ENCODE data around the gene MAPK14. TPM values are rescaled to one million over a fixed set of nuclear protein-coding genes. Genes with fewer than 3 reads are reported as not detected.

The MAPK14 gene
- total RNA-seq, 1 donor from 2014 or later = 46.2 TPM

DNA sequence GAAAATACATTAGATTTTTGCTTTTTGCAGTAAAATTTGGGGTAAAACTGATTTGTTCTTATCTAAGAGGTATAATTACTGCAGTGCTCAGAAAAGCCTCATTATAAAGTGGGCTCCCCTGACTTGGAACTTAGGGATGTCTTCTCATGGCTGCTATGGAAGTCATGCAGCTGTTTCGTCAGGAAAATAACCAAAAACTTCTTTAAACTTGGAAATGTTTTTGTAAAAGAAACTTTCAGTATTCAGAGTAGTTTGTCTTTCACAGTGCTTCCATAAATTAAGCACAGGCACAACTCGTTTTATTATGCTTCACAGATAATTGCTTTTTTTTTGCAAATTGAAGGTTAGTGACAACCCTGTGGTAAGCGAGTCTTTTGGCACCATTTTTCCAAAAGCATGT lies 6.8 kb downstream of the MAPK14 start:
- Mint-ChIP-seq H3K4me1 (ENCODE audit: low read depth, unreplicated experiment) (peaks cover 9% of the 10 kb centered on the region), H3K36me3 (ENCODE audit: unreplicated experiment) (no peaks in the 10 kb centered on the region), H3K27me3 (ENCODE audit: unreplicated experiment) (no peaks in the 10 kb centered on the region), H3K27ac (ENCODE audit: unreplicated experiment) (no peak overlapping the region), H3K4me3 (ENCODE audit: unreplicated experiment) (no peak overlapping the region), H3K9me3 (ENCODE audit: unreplicated experiment) (no peaks in the 10 kb centered on the region)
- TF ChIP-seq, protein P1, sequence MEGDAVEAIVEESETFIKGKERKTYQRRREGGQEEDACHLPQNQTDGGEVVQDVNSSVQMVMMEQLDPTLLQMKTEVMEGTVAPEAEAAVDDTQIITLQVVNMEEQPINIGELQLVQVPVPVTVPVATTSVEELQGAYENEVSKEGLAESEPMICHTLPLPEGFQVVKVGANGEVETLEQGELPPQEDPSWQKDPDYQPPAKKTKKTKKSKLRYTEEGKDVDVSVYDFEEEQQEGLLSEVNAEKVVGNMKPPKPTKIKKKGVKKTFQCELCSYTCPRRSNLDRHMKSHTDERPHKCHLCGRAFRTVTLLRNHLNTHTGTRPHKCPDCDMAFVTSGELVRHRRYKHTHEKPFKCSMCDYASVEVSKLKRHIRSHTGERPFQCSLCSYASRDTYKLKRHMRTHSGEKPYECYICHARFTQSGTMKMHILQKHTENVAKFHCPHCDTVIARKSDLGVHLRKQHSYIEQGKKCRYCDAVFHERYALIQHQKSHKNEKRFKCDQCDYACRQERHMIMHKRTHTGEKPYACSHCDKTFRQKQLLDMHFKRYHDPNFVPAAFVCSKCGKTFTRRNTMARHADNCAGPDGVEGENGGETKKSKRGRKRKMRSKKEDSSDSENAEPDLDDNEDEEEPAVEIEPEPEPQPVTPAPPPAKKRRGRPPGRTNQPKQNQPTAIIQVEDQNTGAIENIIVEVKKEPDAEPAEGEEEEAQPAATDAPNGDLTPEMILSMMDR (IDR thresholded peaks at IDR 0.05; ENCODE audit: partially characterized antibody, unreplicated experiment) = no peak
- no peak for DNase-seq

DNA sequence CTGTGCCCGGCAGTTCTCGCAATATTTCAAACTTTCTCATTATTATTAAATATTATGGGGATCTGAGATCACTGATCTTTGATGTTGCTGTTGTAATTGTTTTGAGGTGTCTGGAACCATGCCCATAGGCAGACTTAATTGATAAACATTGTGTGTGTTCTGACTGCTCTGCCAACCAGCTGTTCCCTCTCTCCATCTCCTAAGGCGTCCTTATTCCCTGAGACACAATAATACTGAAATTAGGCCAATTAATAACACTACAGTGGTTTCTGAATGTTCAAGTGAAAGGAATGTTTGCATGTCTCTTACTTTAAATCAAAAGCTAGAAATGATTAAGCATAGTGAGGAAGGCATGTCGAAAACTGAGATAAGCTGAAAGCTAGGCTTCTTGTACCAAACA lies 7.6 kb downstream of the MAPK14 start:
- Mint-ChIP-seq H3K4me1 (ENCODE audit: low read depth, unreplicated experiment) (peaks cover 4% of the 10 kb centered on the region), H3K27ac (ENCODE audit: unreplicated experiment) (no peak overlapping the region), H3K9me3 (ENCODE audit: unreplicated experiment) (no peaks in the 10 kb centered on the region), H3K4me3 (ENCODE audit: unreplicated experiment) (no peak overlapping the region), H3K27me3 (ENCODE audit: unreplicated experiment) (no peaks in the 10 kb centered on the region), H3K36me3 (ENCODE audit: unreplicated experiment) (no peaks in the 10 kb centered on the region)
- DNase-seq = no peak
- TF ChIP-seq, protein P1 (IDR thresholded peaks at IDR 0.05; ENCODE audit: partially characterized antibody, unreplicated experiment) = no peak

DNA sequence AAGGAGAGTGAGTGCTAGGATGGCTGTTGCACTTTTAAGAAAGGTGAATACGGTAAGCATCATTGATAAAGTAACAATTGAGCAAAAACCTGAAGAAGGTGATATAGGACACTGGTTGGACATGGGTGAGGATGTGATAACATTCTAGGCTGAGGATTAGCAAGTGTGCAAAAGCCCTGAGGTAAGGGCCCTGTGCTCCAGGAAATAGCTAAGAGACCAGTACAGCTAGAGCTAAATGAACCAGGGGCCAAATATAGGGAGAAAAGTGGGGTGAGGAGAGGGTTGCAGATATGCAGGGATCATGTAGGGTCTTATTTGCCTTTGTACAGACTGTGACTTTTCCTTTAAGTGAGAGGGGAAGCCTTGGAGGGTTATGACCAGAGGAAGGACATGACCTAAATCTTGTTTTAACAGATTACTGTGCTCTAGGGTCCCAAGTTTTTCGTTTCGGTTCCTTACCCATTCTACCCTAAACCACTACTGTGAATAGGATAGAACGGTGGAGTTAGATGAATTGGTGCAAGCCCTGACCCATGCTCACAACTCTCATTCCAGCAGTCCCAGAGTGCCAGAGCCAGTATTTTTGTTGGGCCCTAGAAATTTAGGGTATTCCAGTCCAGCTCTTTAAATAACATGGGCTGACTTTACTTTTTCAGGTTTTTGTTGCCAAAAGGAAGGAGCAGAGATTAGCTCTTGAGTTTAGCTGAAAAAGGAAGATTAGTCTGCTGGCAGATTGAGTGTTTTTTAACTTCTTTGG lies 10.7 kb downstream of the MAPK14 start:
- Mint-ChIP-seq H3K9me3 (ENCODE audit: unreplicated experiment) (no peaks in the 10 kb centered on the region), H3K27me3 (ENCODE audit: unreplicated experiment) (no peaks in the 10 kb centered on the region), H3K27ac (ENCODE audit: unreplicated experiment) (no peak overlapping the region), H3K4me3 (ENCODE audit: unreplicated experiment) (no peak overlapping the region), H3K4me1 (ENCODE audit: low read depth, unreplicated experiment) (peaks cover 4% of the 10 kb centered on the region), H3K36me3 (ENCODE audit: unreplicated experiment) (no peaks in the 10 kb centered on the region)
- no peak for DNase-seq
- TF ChIP-seq, protein P1 (IDR thresholded peaks at IDR 0.05; ENCODE audit: partially characterized antibody, unreplicated experiment) = no peak

DNA sequence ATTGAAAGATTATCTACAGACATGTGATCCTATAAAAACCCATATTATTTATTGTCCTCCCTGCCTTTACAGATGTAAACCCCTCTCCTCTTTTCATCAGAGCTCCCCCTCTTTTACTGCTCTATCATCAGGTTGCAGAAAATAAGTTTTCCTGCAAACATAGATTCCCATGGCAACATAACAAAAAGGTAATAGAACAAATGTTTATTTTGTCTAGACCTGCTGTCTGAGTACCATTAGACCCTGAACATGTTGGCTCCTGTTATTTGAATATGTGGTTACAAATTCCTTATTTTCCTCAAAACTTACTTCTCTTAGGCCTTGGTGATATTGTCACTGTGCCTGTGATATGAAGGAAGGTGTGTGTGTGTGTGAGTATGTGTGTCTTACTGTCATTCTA lies 11.5 kb downstream of the MAPK14 start:
- H3K36me3 Mint-ChIP-seq (ENCODE audit: unreplicated experiment) = no peaks in the 10 kb centered on the region
- H3K4me1 Mint-ChIP-seq (ENCODE audit: low read depth, unreplicated experiment) = peaks cover 4% of the 10 kb centered on the region
- H3K27me3 Mint-ChIP-seq (ENCODE audit: unreplicated experiment) = no peaks in the 10 kb centered on the region
- no peak overlapping the region for H3K27ac Mint-ChIP-seq (ENCODE audit: unreplicated experiment)
- DNase-seq = no peak
- no peak overlapping the region for H3K4me3 Mint-ChIP-seq (ENCODE audit: unreplicated experiment)
- H3K9me3 Mint-ChIP-seq (ENCODE audit: unreplicated experiment) = no peaks in the 10 kb centered on the region
- TF ChIP-seq, protein P1 (IDR thresholded peaks at IDR 0.05; ENCODE audit: partially characterized antibody, unreplicated experiment) = no peak

DNA sequence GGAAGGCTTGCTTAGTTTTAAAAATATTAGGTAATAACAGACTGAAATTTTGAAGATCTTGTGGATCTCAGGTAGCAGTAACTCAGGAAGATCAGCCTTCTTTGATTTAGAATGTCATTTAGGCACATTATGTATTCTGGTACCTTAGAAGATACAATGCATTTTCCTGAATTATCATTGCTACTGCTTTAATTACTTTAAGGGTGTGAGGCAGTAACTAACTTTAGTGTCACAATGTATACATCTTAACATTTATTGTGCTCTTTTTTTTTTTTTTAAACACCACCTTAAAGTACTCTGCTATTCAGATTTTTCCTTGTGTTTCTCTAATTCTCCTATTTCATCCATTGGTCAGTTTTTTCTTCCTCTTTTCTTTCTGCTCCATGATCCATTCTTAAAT lies 13.3 kb downstream of the MAPK14 start:
- Mint-ChIP-seq H3K27me3 (ENCODE audit: unreplicated experiment) (no peaks in the 10 kb centered on the region), H3K4me3 (ENCODE audit: unreplicated experiment) (no peak overlapping the region), H3K4me1 (ENCODE audit: low read depth, unreplicated experiment) (peaks cover 2% of the 10 kb centered on the region), H3K36me3 (ENCODE audit: unreplicated experiment) (no peaks in the 10 kb centered on the region), H3K9me3 (ENCODE audit: unreplicated experiment) (no peaks in the 10 kb centered on the region), H3K27ac (ENCODE audit: unreplicated experiment) (no peak overlapping the region)
- TF ChIP-seq, protein P1 (IDR thresholded peaks at IDR 0.05; ENCODE audit: partially characterized antibody, unreplicated experiment) = no peak
- no peak for DNase-seq

Measured in glutamatergic neuron (in vitro differentiated cells).